GM18505 (cell line): ENCODE data around the gene PTGS1.

Experiments used
- ATAC-seq: cut with Tn5 transposase; IDR thresholded peaks from one replicate; pipeline ENCODE4 v1.9.1; 2021; ENCODE audit not compliant: unreplicated experiment
- POLR2A ChIP-seq: IDR thresholded peaks from 4 replicates; pipeline ENCODE4 v1.6.1; 2011; ENCODE audit warnings: borderline replicate concordance; ENCODE audit not compliant: insufficient read depth, insufficient read length; ENCODE audit errors: extremely low read depth

Gene PTGS1

DNA sequence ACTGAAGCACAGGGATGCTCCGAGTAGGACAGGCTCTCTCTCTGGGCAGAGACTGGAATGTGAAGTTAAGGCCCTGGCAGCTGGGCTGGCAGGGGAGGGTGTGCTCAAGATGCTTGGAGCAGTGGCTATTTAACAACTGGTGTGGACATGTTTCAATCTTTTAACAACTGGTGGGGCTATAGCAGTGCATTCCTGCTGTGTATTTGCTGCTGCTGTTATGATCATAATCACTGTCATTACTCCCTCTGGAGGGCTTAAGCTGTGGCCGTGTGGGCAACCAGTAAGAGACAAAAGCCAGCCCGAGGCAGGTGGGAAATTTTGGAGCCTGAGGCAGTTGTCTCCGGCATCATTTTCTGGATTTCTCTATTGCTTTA lies 33.3 kb upstream of the PTGS1 start:
- no peak for TF ChIP-seq POLR2A
- ATAC-seq: no peak

GRCh38 chr9:122338536-122338935 lies 32.3 kb upstream of the PTGS1 start:
- no peak for ATAC-seq
- no peak for TF ChIP-seq POLR2A

GRCh38 chr9:122338994-122339393 lies 31.8 kb upstream of the PTGS1 start:
- TF ChIP-seq POLR2A: no peak
- no peak for ATAC-seq

GRCh38 chr9:122339579-122339978 lies 31.2 kb upstream of the PTGS1 start:
- TF ChIP-seq POLR2A: no peak
- no peak for ATAC-seq

- no peak for TF ChIP-seq POLR2A
- no peak for ATAC-seq
These were observed 30.7 kb upstream of the PTGS1 start for GRCh38 chr9:122340161-122340560.

- no peak for TF ChIP-seq POLR2A
These were observed 28.3 kb upstream of the PTGS1 start for GRCh38 chr9:122342323-122343050.

DNA sequence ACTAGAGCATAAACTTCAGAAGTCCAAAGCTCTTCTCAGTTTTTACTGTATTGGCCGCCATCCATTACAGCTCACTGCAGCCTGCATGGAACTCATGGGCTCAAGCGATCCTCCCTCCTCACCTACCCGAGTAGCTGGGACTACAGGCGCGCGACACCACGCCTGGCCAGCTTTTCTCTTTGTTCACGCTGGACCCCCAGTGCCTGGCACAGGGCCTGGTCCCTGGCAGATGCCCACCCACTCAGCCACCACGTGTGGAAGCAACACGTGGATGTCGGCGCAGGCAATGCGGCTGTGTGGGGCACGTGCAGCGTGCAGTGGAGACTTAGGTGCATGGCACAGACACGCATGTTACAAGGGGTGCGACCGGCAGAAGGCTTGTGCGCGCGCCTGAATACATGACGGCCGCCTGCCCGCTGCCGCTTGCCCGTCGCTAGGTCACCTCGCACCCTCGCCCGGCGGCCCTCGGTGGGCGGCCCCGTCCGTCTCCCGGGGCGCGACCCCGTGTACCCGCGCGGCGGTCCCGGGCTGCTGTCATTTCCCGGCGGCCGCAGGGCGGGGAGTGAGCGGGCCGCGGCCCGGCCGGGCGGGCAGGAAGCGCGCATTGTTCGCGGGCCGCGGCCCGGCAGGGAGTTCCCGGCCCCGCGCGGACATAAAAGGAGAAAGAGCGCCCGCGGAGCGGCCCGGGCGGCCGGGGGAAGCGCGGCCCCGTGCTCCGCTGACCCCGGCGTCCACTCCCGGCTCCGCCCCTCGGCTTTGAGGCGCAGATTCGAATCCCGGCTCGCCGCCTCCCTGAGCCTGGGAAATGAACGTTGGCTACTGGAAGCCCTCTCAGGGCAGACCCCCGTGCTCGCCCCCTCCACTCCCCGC lies 24.1 kb upstream of the PTGS1 start:
- no peak for ATAC-seq
- TF ChIP-seq POLR2A: no peak

More at GRCh38 chr9:122342323-122343050, 28.3 kb upstream of the PTGS1 start:
- ATAC-seq: no peak

DNA sequence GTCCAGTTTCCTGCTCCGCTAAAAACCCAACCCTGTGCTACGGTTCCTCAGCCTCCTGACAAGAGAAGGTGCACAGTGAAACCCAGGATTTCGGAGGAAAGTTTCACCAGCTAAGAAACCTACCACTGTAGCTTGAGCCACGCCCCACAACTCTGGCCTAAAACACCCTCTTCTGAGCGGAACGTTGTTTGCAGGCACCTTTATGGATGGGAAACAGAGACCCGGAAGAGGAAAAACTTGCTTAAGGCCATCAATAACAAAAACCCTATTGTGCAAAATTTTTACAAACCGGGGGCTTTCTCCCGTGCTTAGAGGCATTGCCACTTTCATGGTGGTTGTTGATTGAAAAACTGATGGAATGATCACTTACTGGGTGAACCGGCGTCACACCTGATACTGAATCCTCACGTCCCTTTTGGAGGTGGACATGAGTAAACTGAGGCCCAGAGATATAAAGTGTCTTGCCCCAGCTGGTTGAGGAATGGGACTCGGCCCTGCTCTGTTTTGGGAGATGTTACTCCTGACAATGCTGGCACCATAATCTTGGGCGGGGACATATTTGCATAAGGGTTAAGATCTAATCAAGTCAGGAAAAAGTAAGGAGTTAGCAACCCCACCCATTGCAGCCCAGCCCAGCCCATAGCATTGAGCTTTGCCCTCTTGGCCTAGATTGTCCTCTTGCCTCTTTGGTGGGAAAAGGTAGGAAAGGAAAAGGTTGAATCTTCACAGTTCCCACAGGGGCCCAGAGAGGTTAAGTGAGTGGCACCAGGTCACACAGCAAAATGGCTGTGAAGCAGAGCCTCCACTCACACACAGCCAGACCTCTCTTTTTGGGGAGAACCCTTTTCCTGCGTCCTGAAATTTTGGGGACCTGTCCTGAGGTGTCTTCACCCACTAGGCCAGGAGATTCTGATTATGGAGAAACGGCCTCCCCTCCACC lies 23.2 kb upstream of the PTGS1 start:
- TF ChIP-seq POLR2A: no peak
- no peak for ATAC-seq

DNA sequence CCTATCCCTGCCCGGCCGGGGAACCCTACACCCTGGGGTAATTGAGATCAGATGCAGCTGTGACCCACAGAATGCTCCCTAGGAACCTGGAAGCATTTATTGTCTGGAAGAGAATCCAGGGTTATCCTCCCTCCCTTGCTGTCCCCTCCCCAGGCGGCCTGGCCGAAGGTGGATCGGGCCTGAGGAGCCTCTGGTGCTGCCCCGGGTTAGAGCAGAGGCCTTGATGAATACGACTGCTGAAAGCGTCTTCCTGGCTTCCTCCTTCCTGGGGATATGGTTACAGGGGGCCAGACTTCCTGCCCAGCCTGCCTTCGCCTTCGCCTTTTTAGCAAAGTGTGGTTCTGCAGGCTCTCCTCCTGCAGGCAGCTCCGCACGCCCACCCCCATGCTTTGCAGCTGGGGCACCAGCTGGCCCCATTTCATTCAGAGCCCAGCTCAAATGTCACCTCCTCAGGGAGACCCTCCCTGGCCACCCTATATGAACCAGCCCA lies 22.5 kb upstream of the PTGS1 start:
- no peak for TF ChIP-seq POLR2A

DNA sequence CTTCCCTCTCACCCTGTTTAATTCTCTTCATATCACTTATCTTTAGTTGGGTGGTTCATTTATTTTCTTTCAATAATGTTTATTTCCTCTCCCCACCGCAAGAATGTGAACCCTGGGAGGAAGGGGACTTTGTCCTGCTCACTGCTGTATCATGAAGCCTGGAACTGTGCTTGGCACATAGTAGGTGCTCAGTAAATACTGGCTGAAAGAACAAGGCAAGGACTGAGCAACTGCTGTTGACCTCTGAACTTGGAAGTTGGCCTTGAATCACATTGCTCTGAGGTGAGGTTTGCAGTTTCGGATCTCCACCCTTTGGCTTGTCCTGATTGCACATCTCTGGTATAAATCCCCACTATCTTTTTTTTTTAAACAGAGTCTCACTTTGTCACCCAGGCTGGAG lies 22.0 kb upstream of the PTGS1 start:
- no peak for ATAC-seq

More for the DNA sequence above, 22.5 kb upstream of the PTGS1 start:
- no peak for ATAC-seq

DNA sequence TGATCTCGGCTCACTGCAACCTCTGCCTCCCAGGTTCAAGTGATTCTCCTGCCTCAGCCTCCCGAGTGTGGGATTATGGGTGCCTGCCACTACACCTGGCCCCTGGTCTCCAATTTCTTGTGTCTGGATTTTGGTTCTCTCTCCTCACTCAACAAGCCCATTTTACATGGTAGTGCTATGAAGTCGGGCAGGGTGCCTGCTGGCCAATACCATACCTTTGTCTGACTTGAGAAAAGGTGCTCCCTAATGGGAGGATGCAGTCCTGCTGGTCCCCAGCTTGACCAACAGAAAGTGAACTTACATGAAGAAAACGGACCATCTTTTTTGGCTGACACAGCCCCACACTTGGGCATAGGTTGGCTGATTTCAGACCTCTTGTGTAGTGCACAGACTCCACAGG lies 21.6 kb upstream of the PTGS1 start:
- no peak for ATAC-seq
- no peak for TF ChIP-seq POLR2A

More for the DNA sequence above, 22.0 kb upstream of the PTGS1 start:
- TF ChIP-seq POLR2A: no peak

DNA sequence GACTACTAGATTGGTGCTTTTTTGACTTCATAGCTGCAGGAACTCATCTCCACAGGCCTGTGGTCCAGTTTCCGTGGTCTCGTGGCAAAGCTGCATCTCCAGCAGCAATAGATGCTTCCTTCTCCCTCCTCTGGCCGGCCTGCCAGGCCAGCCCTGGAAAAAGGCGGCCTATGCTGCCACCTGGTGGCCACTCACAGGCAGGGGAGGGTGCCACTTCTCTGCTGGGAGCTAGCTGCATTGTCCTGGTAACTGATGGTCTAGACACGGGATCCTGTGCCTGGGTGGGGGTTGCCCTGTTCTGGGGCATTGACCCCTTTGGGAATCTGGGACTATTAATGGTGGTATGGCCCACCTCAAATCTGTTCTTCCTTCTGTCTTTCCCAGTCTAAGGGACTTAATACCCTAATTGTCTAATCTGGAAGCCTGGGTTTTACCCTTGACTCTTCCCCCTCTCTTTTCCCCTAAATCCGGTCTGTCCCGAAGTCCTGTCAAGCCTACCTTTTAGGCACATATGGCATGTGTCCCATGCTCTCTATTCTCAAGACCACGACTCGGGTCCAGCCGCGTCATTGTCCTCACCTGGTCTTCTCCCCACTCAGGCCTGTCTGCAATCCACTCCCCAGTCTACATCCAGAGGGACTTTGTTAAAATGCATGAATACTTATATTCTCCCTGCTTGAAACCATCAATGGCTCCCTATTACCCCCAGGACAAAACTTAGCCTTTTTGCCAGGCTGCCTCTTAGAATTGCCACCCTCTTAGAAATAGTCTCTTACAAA lies 20.1 kb upstream of the PTGS1 start:
- ATAC-seq: peak; percentile 82
- no peak for TF ChIP-seq POLR2A
